ENCODE results near the gene FADS2. TPM values are rescaled to one million over a fixed set of nuclear protein-coding genes. Genes with fewer than 3 reads are reported as not detected.

The FADS2 gene
- total and polyA plus RNA-seq, 10 of the 15 experiments (the other 5 are each of a cell fraction or from before 2014, with no cell fraction given): 3.3 to 313 (median 149) TPM

- TF ChIP-seq ZBTB33 (IDR thresholded peaks at IDR 0.05) (no peak), CBX5 (IDR thresholded peaks at IDR 0.05; ENCODE audit: low read depth) (no peak), RELA (IDR thresholded peaks at IDR 0.05; ENCODE audit: borderline replicate concordance, partially characterized antibody) (no peak), NRF1 (conservative IDR thresholded peaks at IDR 0.05; ENCODE audit: low read depth, low read length) (peak; percentile 76), KAT2A (conservative IDR thresholded peaks at IDR 0.05; ENCODE audit: control insufficient read depth, low read depth, low read length) (no peak), MXI1 (IDR thresholded peaks at IDR 0.05; ENCODE audit: low read depth, low read length) (no peak), ZNF622 (IDR thresholded peaks at IDR 0.05) (no peak), NR2F1 (conservative IDR thresholded peaks at IDR 0.05) (peak; percentile 82), SREBF2 (IDR thresholded peaks at IDR 0.05; ENCODE audit: low read length) (peak; percentile 50; the same call in 1 of the 2 replicates), IKZF2 (IDR thresholded peaks at IDR 0.05) (no peak; a peak in 1 of 4 replicates), NFYA (IDR thresholded peaks at IDR 0.05; ENCODE audit: borderline replicate concordance, low read depth, low read length) (no peak), EGR1 (IDR thresholded peaks at IDR 0.05; ENCODE audit: borderline replicate concordance in 1 of 2, low read depth in 2 of 2, low read length in 2 of 2) (no peak), ZNF24 (IDR thresholded peaks at IDR 0.05) (no peak), RUNX3 (IDR thresholded peaks at IDR 0.05; ENCODE audit: low read length) (no peak), ELK1 (IDR thresholded peaks at IDR 0.05; ENCODE audit: low read depth, low read length) (no peak), CHD1 (IDR thresholded peaks at IDR 0.05; ENCODE audit: low read depth, low read length) (no peak; the same call in 1 of the 2 replicates), POLR2AphosphoS5 (IDR thresholded peaks at IDR 0.05; ENCODE audit: low read length) (no peak; the same call in 1 of the 2 replicates)
- TF ChIP-seq, protein P1, sequence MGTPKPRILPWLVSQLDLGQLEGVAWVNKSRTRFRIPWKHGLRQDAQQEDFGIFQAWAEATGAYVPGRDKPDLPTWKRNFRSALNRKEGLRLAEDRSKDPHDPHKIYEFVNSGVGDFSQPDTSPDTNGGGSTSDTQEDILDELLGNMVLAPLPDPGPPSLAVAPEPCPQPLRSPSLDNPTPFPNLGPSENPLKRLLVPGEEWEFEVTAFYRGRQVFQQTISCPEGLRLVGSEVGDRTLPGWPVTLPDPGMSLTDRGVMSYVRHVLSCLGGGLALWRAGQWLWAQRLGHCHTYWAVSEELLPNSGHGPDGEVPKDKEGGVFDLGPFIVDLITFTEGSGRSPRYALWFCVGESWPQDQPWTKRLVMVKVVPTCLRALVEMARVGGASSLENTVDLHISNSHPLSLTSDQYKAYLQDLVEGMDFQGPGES (IDR thresholded peaks at IDR 0.05): no peak
- TF ChIP-seq, protein P2, sequence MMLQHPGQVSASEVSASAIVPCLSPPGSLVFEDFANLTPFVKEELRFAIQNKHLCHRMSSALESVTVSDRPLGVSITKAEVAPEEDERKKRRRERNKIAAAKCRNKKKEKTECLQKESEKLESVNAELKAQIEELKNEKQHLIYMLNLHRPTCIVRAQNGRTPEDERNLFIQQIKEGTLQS (IDR thresholded peaks at IDR 0.05; ENCODE audit: borderline replicate concordance, extremely low read depth, low read depth, low read length): no peak
- TF ChIP-seq, protein P3, sequence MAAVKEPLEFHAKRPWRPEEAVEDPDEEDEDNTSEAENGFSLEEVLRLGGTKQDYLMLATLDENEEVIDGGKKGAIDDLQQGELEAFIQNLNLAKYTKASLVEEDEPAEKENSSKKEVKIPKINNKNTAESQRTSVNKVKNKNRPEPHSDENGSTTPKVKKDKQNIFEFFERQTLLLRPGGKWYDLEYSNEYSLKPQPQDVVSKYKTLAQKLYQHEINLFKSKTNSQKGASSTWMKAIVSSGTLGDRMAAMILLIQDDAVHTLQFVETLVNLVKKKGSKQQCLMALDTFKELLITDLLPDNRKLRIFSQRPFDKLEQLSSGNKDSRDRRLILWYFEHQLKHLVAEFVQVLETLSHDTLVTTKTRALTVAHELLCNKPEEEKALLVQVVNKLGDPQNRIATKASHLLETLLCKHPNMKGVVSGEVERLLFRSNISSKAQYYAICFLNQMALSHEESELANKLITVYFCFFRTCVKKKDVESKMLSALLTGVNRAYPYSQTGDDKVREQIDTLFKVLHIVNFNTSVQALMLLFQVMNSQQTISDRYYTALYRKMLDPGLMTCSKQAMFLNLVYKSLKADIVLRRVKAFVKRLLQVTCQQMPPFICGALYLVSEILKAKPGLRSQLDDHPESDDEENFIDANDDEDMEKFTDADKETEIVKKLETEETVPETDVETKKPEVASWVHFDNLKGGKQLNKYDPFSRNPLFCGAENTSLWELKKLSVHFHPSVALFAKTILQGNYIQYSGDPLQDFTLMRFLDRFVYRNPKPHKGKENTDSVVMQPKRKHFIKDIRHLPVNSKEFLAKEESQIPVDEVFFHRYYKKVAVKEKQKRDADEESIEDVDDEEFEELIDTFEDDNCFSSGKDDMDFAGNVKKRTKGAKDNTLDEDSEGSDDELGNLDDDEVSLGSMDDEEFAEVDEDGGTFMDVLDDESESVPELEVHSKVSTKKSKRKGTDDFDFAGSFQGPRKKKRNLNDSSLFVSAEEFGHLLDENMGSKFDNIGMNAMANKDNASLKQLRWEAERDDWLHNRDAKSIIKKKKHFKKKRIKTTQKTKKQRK (IDR thresholded peaks at IDR 0.05; ENCODE audit: low read depth, low read length): no peak
- TF ChIP-seq, protein P4, sequence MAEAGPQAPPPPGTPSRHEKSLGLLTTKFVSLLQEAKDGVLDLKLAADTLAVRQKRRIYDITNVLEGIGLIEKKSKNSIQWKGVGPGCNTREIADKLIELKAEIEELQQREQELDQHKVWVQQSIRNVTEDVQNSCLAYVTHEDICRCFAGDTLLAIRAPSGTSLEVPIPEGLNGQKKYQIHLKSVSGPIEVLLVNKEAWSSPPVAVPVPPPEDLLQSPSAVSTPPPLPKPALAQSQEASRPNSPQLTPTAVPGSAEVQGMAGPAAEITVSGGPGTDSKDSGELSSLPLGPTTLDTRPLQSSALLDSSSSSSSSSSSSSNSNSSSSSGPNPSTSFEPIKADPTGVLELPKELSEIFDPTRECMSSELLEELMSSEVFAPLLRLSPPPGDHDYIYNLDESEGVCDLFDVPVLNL (IDR thresholded peaks at IDR 0.05; ENCODE audit: low read depth, low read length): no peak
Observed at GRCh38 chr11:61814958-61815789, 12.9 kb upstream of the FADS2 start (continued).

Data from GM12878 (cell line).